Measurements from ENCODE around the gene PHF23.

The PHF23 gene

GRCh38 chr17:7219812-7220592, 19.3 kb downstream of the PHF23 start, which contains the start of the genes ACADVL and DLG4:
ACADVL (plus strand) TSS chr17:7219938; CDS start chr17:7219985, 47 bp downstream.
DLG4 (minus strand) TSS chr17:7219836.
- DNase-seq: peak; percentile 86 to 93 (median 92)

DNA sequence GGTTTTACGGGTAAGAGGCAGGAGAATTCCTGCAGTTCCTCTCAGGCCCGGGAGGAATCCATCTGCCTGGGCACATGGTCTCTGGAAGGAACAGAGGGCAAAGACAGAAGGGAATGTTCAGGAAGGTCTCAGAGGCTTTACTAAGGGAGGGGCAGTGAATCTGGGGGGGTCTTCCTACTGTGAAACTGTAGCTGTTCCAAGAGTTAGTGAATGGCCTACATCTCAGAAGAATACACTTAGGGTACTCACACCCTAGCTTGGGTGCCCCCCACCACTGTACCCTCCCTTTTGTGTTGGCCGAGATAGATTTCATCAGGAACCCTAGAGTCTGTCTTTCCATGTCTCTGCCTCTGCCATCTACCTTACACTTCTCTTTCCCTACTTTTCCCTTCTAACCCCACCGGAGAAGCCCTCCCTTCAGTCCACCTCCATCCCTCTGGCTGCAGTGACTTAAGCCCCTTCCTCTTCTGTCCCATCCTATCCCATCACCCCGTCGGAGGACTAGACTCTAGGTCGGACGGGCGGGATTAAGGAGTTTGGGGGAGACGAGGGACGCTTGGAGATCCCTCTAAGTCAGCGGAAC, 19.9 kb downstream of the PHF23 start:
- DNase-seq: peak in 3 of 4 experiments; percentile 19 to 27 (median 23)

DNA sequence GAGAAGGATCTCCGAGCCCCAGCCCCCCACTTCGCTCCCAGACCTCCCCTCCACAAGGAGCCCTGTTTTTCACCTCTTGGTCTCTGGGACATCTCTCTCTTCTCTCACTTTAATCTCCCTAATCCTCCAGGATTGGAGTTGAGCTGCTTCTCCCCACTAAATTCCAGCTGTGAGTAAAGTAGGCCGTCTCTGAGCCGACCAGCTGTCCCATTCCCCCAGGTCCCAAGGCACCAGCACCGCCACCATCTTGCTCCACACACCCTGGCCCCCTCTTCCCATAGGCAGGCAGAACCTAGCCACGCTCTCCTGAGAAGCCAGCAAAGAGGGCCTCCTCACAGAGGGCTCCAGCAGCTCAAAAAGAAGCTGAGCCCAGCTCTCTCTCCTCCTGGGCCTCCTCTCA, 20.5 kb downstream of the PHF23 start:
- DNase-seq: no peak

GRCh38 chr17:7218166-7218565, 21.1 kb downstream of the PHF23 start:
- no peak for DNase-seq

- DNase-seq: peak; percentile 48 to 75 (median 67)
Observed at GRCh38 chr17:7217113-7217987, 21.9 kb downstream of the PHF23 start.

GRCh38 chr17:7216242-7217112, 22.8 kb downstream of the PHF23 start:
- DNase-seq: peak in 1 of 4 experiments; percentile 17

- DNase-seq: no peak
Observed at GRCh38 chr17:7215652-7216180, 23.5 kb downstream of the PHF23 start.

DNA sequence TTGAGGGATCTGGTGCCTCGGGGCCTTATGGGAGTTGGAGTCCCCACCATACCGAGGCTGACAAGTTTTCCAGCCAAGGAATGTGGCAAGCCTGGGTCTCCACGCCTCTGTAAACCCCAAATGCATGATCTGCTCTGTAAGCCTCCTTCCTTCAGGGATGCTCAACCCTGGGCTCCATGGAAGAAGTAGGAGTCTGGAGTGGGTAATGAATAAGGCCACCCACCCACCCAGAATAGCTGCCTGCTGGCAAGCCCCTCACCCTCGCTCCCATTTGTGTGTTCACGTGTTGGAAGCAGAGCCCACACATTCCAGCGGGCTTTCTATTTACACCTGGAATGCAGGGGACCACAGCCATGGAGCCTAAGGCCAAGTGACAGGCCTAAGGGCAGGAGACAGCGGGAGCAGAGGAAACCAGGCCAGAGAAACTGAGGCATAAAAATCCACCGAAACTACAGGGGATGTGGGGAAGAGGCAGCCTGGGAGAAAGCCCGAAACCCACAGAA, 24.1 kb downstream of the PHF23 start:
- no peak for DNase-seq

GRCh38 chr17:7214300-7215135, 24.7 kb downstream of the PHF23 start:
- peak; percentile 94 to 97 (median 96) for DNase-seq

DNA sequence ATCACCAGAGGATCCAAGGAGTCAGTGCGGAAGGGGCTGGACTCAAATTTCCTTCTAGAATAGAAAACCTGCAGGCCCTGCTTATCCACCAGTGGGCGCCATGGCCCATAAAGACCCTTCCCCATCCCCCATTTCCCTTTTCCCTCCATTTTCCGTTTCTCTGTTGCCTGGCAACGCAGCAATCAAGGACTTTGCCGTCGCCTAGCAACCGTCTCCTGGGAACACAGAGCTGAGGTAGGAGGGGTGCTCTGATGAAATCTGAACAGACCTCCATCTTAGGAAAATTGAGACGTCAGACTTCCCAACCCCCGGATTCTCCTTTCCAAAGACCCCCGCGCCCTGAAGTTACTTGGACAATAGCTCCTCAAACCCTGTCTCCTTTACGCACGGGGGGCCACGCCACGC, 25.4 kb downstream of the PHF23 start:
- peak; percentile 65 to 78 (median 67) for DNase-seq

GRCh38 chr17:7211491-7212273, 27.6 kb downstream of the PHF23 start:
- no peak for DNase-seq

GRCh38 chr17:7208754-7209460, 30.4 kb downstream of the PHF23 start:
- no peak for DNase-seq

GRCh38 chr17:7208027-7208571, 31.2 kb downstream of the PHF23 start:
- no peak for DNase-seq

- DNase-seq: no peak
Observed at GRCh38 chr17:7207120-7208001, 31.9 kb downstream of the PHF23 start.

DNA sequence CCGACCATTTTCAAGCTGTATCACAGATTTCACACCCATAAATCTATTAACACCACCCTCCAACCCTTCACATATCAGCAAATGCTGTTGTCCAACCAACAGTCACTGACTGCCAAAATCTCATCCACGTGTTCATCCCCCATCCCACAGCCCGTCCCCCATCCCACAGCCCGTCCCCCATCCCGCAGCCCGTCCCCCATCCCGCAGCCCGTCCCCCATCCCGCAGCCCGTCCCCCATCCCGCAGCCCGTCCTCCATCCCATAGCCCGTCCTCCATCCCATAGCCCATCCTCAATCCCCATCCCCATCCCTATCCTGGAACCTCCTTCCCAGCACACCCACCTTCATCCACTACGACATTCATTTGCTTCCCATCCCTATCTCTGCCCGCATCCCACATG, 33.7 kb downstream of the PHF23 start:
- DNase-seq: no peak

- peak; percentile 78 to 88 (median 84) for DNase-seq
Observed at GRCh38 chr17:7204828-7205461, 34.3 kb downstream of the PHF23 start.

- DNase-seq: no peak
Observed at GRCh38 chr17:7204336-7204735, 34.9 kb downstream of the PHF23 start.
